ENCODE results near the gene SPAG16. TPM values are rescaled to one million over a fixed set of nuclear protein-coding genes. Genes with fewer than 3 reads are reported as not detected.

The SPAG16 gene
- total RNA-seq, 6 experiments from 2014 or later, result 15.4 to 20.0 (median 17.5) TPM

DNA sequence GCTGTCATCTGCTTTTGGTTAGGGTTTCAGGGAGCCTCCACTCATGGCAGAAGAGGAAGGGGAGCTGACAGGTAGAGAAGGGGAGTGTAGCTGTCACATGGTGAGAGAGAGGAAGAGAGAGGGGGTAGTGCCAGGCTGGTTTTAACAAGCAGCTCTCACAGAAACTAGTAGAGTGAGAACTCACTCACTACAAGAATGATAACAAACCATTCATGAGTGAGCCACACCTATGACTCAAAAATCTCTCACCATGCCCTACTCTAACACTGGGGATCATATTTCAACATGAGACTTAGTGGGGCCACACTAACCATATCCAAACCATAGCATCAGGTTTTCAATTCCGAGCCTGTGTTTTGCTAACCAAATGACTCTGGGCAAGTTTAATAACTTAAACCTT lies 851.7 kb downstream of the SPAG16 start:
- Mint-ChIP-seq H3K27me3 (ENCODE audit: insufficient read depth) (no peaks in the 10 kb centered on the region), H3K9me3 (no peaks in the 10 kb centered on the region), H3K4me1 (ENCODE audit: low read depth) (peaks cover 14% of the 10 kb centered on the region; the same call in 1 of the 2 replicates), H3K4me3 (no peak overlapping the region), H3K36me3 (ENCODE audit: low read depth) (0 out of 2 replicates have a peak, but pooled peaks cover 4% of the 10 kb centered on the region), H3K27ac (no peak overlapping the region)
- peak; percentile 2 for DNase-seq
- TF ChIP-seq, protein P1, sequence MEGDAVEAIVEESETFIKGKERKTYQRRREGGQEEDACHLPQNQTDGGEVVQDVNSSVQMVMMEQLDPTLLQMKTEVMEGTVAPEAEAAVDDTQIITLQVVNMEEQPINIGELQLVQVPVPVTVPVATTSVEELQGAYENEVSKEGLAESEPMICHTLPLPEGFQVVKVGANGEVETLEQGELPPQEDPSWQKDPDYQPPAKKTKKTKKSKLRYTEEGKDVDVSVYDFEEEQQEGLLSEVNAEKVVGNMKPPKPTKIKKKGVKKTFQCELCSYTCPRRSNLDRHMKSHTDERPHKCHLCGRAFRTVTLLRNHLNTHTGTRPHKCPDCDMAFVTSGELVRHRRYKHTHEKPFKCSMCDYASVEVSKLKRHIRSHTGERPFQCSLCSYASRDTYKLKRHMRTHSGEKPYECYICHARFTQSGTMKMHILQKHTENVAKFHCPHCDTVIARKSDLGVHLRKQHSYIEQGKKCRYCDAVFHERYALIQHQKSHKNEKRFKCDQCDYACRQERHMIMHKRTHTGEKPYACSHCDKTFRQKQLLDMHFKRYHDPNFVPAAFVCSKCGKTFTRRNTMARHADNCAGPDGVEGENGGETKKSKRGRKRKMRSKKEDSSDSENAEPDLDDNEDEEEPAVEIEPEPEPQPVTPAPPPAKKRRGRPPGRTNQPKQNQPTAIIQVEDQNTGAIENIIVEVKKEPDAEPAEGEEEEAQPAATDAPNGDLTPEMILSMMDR (IDR thresholded peaks at IDR 0.05), result no peak

DNA sequence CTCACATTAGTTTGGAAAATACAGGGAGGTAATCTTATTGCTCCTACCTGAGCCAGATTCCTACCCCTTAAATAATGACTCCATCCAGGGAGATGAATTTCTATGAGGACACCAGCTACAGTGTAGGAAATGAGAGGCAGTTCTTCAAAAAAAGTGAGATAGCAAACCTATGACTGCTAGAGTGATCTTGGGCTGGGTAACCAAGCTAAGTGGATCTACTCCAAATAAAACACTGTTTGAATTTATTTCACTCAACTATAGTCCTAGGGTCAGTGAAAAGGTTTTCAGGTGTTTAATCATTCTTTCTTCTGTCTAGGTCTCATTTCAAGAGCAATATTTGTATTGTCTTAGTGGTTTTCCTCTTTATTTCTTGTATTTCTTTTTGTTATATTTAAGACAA lies 854.5 kb downstream of the SPAG16 start:
- TF ChIP-seq, protein P1 (IDR thresholded peaks at IDR 0.05), result no peak
- no peak for DNase-seq
- Mint-ChIP-seq H3K9me3 (no peaks in the 10 kb centered on the region), H3K36me3 (ENCODE audit: low read depth) (no peaks in the 10 kb centered on the region), H3K4me1 (ENCODE audit: low read depth) (peaks cover 14% of the 10 kb centered on the region; the same call in 1 of the 2 replicates), H3K27me3 (ENCODE audit: insufficient read depth) (no peaks in the 10 kb centered on the region), H3K4me3 (no peak overlapping the region), H3K27ac (no peak overlapping the region)

DNA sequence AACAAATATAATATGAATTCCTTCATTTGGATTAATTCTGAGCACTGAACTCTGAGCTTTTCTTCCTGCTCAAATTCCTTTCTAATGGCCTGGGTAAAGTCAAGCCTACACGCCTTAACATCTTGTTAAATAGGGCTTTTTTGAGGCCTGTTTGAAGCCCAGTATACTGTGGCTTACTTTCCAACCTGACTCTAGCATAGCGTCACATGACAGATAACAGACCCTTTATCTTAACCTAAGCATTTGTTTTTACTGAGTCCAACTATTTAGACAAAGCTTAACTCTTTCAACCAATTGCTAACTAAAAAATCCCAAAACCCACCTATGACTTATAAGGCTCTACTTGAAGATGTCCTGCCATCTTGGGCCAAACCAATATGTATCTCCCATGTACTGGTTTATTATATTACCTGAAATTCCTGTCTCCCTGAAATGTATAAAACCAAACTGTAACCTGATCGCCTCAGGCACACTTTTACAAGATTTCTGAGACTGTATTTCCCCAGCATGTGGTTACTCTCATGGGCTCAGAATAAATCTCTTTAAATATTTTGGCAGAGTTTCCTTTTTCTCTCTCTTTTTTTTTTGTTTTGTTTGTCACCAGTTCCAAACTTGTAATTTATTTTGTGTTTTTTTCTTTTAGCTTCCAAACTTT lies 855.5 kb downstream of the SPAG16 start:
- H3K4me1 Mint-ChIP-seq (ENCODE audit: low read depth), result peaks cover 14% of the 10 kb centered on the region; the same call in 1 of the 2 replicates
- DNase-seq, result no peak
- no peak overlapping the region for H3K4me3 Mint-ChIP-seq
- no peaks in the 10 kb centered on the region for H3K36me3 Mint-ChIP-seq (ENCODE audit: low read depth)
- no peaks in the 10 kb centered on the region for H3K27me3 Mint-ChIP-seq (ENCODE audit: insufficient read depth)
- H3K9me3 Mint-ChIP-seq, result no peaks in the 10 kb centered on the region
- no peak overlapping the region for H3K27ac Mint-ChIP-seq
- TF ChIP-seq, protein P1 (IDR thresholded peaks at IDR 0.05), result no peak

DNA sequence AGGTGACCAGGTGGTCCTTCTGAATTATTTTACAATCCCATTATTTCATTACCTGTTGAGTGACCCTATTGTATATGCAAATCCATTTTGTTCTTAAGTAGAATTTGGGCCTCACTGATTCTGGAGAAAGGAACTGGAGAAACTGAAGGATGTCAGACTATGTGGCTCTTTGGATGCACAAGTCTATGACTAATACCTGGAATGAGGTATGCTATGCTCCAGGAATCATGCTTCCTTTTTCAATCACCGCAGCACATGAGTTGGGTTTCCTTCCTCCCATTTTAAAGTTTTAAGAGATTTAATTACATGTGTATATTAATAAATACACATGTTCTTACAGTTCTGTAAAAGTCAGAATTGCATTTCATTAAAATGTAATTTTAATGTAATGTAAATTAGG lies 872.7 kb downstream of the SPAG16 start:
- no peaks in the 10 kb centered on the region for H3K9me3 Mint-ChIP-seq
- no peaks in the 10 kb centered on the region for H3K4me1 Mint-ChIP-seq (ENCODE audit: low read depth)
- H3K36me3 Mint-ChIP-seq (ENCODE audit: low read depth), result no peaks in the 10 kb centered on the region
- TF ChIP-seq, protein P1 (IDR thresholded peaks at IDR 0.05), result no peak
- no peaks in the 10 kb centered on the region; the same call in 1 of the 2 replicates for H3K27me3 Mint-ChIP-seq (ENCODE audit: insufficient read depth)
- H3K4me3 Mint-ChIP-seq, result no peak overlapping the region
- no peak overlapping the region for H3K27ac Mint-ChIP-seq
- DNase-seq, result no peak

DNA sequence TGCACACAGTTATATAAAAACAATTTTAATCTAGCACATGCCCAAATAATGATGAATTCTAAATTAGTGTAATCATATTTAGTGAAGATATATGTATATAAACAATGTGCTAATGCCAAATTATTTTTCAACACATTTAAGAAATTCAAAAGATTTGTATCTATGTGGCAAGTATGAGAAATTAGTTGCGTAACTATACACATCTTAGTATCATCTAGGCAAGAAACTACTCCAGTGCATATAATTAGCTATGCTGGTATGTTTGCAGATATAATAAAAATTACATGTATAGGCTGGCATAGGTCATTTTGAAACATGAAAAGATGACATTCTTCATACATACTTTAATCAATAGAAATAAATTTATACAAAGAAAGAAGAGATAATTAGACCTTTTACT lies 874.6 kb downstream of the SPAG16 start:
- H3K27me3 Mint-ChIP-seq (ENCODE audit: insufficient read depth), result no peaks in the 10 kb centered on the region
- H3K4me1 Mint-ChIP-seq (ENCODE audit: low read depth), result no peaks in the 10 kb centered on the region

More for the DNA sequence above, 874.6 kb downstream of the SPAG16 start:
- TF ChIP-seq, protein P1 (IDR thresholded peaks at IDR 0.05), result no peak
- no peaks in the 10 kb centered on the region for H3K9me3 Mint-ChIP-seq
- no peak overlapping the region for H3K4me3 Mint-ChIP-seq
- H3K36me3 Mint-ChIP-seq (ENCODE audit: low read depth), result no peaks in the 10 kb centered on the region
- no peak overlapping the region for H3K27ac Mint-ChIP-seq
- DNase-seq, result no peak
